ENCODE results near the gene ZNF124.

DNA sequence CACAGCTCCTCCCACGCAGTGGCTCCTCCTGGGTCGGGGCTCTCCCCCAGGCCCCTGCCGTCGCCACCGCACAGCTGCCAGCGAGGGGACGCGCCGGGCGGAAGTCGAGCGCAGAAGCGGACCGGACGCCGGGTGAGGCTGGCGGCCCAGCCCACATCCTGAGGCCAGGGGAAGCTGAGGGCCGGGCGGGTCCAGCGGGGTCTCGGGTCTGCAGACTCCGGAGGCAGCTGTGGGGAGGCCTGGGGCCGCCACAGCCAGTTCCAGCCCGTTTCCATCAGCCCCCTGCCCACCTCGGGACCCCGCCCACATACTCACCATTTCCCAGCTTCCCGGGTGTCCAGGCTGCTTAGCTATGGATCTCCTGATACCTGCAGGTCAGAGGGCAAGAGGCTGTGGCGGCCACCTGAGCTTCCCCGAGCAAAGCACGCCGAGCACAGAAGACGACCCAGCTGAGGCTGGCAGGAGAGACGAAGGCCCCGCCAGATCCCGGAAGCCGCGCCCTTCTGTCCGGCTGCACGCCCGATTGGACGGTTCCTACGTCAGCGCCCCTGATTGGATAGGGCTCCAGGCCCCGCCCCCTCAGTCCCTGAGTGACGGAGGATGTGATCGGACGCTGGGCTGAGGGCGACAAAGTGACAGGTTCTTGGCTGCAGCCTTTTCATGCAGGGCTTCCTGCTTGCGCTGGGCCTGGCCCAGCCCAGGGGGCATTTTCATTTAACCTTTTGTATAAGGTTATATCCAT is 38.7 kb upstream of the ZNF124 start:
- TF ChIP-seq POLR2A (IDR thresholded peaks at IDR 0.05; ENCODE audit: extremely low read depth, insufficient read length), result peak; percentile 84
- TF ChIP-seq, protein P1, sequence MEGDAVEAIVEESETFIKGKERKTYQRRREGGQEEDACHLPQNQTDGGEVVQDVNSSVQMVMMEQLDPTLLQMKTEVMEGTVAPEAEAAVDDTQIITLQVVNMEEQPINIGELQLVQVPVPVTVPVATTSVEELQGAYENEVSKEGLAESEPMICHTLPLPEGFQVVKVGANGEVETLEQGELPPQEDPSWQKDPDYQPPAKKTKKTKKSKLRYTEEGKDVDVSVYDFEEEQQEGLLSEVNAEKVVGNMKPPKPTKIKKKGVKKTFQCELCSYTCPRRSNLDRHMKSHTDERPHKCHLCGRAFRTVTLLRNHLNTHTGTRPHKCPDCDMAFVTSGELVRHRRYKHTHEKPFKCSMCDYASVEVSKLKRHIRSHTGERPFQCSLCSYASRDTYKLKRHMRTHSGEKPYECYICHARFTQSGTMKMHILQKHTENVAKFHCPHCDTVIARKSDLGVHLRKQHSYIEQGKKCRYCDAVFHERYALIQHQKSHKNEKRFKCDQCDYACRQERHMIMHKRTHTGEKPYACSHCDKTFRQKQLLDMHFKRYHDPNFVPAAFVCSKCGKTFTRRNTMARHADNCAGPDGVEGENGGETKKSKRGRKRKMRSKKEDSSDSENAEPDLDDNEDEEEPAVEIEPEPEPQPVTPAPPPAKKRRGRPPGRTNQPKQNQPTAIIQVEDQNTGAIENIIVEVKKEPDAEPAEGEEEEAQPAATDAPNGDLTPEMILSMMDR (IDR thresholded peaks at IDR 0.05; ENCODE audit: low read depth, low read length), result no peak
- TF ChIP-seq, protein P2, sequence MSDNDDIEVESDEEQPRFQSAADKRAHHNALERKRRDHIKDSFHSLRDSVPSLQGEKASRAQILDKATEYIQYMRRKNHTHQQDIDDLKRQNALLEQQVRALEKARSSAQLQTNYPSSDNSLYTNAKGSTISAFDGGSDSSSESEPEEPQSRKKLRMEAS (IDR thresholded peaks at IDR 0.05; ENCODE audit: low read depth, low read length), result peak; percentile 48
